ENCODE measurements around the gene AFM.

DNA sequence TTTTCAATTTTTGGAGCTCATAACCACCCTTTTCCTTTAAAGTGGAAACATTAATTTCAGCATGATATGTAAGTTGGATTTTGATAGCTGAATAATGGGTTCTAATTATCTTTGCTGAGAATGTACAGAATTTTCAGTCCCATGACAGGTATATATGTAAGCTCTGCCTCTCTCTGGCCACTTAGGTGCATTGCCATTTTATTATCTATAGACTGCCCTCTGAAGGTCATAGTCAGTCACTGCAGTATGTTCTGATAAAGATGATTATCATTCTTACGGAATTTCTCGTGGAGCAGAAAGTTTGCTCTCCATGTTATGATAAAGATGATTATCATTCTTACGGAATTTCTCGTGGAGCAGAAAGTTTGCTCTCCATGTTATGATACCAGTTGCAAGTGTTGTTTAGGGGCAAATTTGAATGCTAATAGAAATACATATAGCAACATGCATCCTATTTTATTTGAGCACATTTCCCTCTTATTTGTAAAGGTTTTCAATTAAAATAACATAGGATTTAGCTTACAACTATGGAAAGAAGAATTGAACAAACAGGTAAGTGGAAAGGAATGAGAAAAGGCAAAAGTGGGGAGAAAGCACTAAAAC, 35.1 kb upstream of the AFM start:
- TF ChIP-seq KDM6A (CRISPR knock-in tag; IDR thresholded peaks at IDR 0.05; ENCODE audit: low read depth), result no peak
- TF ChIP-seq CHD4 (IDR thresholded peaks at IDR 0.05; ENCODE audit: borderline replicate concordance, low read length), result no peak
